ENCODE measurements around the gene APOBEC3B.

APOBEC3B gene

GRCh38 chr22:38938925-38939324, 43.2 kb upstream of the APOBEC3B start:
- no peak for TF ChIP-seq CTCF (IDR thresholded peaks at IDR 0.05)

DNA sequence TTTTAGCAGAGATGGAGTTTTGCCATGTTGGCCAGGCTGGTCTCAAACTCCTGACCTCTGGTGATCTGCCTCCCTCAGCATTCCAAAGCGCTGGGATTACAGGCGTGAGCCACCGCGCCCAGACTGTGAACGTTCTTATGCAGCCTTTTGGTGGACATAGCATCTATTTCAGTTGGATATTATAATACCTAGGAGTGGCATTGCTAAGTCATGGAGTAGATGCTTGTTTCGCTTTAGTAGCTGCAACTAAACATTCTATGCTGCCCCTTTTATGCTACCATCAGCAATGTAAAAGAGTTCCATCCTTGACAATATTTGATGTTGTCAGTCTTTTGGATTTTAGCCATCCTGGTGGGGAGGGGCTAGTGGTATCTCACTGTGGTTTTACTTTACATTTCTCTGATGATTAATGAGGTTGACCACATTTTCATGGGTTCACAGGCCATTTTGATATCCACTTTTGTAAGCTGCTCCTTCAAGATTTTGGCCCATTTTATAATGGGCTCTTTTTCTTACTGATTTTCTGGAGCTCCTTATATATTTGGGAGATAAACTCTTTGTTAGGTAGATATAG, 41.2 kb upstream of the APOBEC3B start:
- no peak for TF ChIP-seq CTCF (IDR thresholded peaks at IDR 0.05)

GRCh38 chr22:38941488-38941987, 40.6 kb upstream of the APOBEC3B start:
- no peak for TF ChIP-seq CTCF (IDR thresholded peaks at IDR 0.05)

- TF ChIP-seq CTCF (IDR thresholded peaks at IDR 0.05) = no peak
These were observed 39.4 kb upstream of the APOBEC3B start for GRCh38 chr22:38942702-38943101.

- no peak for TF ChIP-seq CTCF (IDR thresholded peaks at IDR 0.05)
These were observed 38.9 kb upstream of the APOBEC3B start for GRCh38 chr22:38943201-38943600.

- no peak for TF ChIP-seq CTCF (IDR thresholded peaks at IDR 0.05)
These were observed 38.3 kb upstream of the APOBEC3B start for GRCh38 chr22:38943882-38944281.

DNA sequence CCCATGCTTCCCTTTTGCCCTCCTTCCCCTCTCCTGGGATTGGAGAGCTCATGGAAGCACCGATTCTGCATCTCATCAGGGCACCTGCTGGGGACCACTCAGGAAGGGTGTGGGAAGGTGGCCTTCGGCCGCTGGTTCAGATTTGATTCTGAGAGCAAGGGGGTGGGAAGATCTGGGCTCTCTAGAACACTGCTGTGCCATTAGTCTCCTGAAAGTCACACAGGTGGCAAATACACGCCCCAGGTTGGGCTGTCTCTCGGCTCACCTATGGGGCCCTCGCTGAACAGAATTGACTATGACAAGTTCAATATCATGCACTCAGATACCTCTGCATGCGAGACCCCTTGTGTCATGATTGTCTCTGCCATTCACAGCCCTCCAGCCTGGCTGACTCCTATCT, 37.5 kb upstream of the APOBEC3B start:
- TF ChIP-seq CTCF (IDR thresholded peaks at IDR 0.05) = no peak

GRCh38 chr22:38946771-38947170, 35.4 kb upstream of the APOBEC3B start:
- no peak for TF ChIP-seq CTCF (IDR thresholded peaks at IDR 0.05)

Data from LNCAP (cell line).